Measurements from ENCODE around the gene CACNA1I. TPM values are rescaled to one million over a fixed set of nuclear protein-coding genes. Genes with fewer than 3 reads are reported as not detected.

CACNA1I gene
- total RNA-seq, 1 donor from 2014 or later = 0.60 TPM

DNA sequence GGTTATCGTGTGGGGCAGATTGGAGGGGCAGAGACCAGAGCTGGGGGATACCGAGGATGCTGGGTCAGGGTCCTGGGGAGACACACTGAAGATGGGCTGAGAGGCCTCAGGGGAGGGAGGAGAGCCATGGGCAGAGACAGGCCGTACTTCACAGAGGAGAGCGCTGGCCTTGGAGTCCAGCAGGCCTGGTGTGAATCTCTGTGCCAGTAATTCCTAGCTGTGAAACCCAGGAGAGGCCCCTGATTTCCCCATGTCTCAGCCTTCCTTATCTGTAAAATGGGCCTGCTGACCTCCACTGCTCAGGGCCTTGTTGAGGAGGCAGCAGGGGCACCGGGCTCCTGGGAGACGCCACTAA lies 23.4 kb downstream of the CACNA1I start:
- TF ChIP-seq, protein P1, sequence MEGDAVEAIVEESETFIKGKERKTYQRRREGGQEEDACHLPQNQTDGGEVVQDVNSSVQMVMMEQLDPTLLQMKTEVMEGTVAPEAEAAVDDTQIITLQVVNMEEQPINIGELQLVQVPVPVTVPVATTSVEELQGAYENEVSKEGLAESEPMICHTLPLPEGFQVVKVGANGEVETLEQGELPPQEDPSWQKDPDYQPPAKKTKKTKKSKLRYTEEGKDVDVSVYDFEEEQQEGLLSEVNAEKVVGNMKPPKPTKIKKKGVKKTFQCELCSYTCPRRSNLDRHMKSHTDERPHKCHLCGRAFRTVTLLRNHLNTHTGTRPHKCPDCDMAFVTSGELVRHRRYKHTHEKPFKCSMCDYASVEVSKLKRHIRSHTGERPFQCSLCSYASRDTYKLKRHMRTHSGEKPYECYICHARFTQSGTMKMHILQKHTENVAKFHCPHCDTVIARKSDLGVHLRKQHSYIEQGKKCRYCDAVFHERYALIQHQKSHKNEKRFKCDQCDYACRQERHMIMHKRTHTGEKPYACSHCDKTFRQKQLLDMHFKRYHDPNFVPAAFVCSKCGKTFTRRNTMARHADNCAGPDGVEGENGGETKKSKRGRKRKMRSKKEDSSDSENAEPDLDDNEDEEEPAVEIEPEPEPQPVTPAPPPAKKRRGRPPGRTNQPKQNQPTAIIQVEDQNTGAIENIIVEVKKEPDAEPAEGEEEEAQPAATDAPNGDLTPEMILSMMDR (conservative IDR thresholded peaks at IDR 0.05) = no peak
- Mint-ChIP-seq H3K4me3 (no peak overlapping the region), H3K4me1 (ENCODE audit: unreplicated experiment) (peaks cover 7% of the 10 kb centered on the region), H3K27ac (no peak overlapping the region), H3K36me3 (no peaks in the 10 kb centered on the region), H3K27me3 (peaks cover 34% of the 10 kb centered on the region), H3K9me3 (no peaks in the 10 kb centered on the region)
- DNase-seq (ENCODE audit: extremely low spot score, unreplicated experiment) = no peak

DNA sequence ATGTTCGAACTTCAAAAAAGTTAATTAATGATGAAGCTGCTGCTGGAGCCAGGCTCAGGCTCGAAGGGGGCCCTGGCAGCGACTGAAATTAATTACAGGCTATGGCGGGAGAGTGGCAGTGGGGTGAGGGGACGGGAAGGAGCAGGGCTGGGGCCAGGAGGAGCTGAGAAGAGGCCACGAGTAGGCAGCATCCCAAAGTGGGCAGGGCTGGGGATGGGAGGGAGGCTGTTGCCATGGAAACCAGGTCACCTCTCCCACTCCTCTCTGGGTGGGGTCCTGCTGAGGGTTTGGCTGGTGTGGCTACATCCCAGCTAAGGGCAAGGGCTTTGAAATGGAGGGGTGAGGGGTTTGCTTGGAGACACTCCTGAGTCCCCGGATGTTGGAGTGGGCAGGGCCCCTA lies 23.9 kb downstream of the CACNA1I start:
- Mint-ChIP-seq H3K27me3 (peaks cover 34% of the 10 kb centered on the region), H3K4me1 (ENCODE audit: unreplicated experiment) (peaks cover 7% of the 10 kb centered on the region)

DNA sequence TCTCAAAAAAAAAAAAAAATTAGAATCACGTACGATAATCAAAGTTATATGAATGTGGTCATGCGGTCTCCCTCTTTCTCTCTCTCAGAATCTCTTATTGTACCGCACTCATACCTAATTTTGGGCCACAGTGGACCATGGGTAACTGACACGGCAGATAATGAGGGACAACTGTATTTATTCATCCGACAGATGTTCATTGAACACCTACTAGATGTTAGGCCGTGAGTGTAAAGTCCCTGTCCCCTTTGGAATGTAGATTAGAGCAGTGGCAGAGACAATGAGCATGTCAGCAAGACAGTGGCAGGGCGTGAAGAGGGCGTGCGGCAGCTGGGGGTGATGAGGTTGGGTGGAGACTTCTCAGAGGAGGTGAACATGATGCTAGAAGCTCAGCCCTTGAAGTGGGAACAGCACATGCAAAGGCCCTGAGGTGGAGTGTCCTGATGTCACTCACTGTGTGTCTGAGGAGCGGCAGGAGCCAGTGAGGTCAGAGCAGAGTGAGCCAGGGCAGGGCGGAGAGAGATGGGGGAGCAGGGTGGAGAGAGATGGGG lies 25.1 kb downstream of the CACNA1I start:
- no peaks in the 10 kb centered on the region for H3K9me3 Mint-ChIP-seq
- TF ChIP-seq, protein P1 (conservative IDR thresholded peaks at IDR 0.05) = no peak
- H3K4me3 Mint-ChIP-seq = no peak overlapping the region
- H3K4me1 Mint-ChIP-seq (ENCODE audit: unreplicated experiment) = peaks cover 7% of the 10 kb centered on the region
- peaks cover 44% of the 10 kb centered on the region for H3K27me3 Mint-ChIP-seq
- H3K36me3 Mint-ChIP-seq = no peaks in the 10 kb centered on the region
- DNase-seq (ENCODE audit: extremely low spot score, unreplicated experiment) = no peak
- H3K27ac Mint-ChIP-seq = no peak overlapping the region

More for the DNA sequence above, 23.9 kb downstream of the CACNA1I start:
- no peak for DNase-seq (ENCODE audit: extremely low spot score, unreplicated experiment)
- TF ChIP-seq, protein P1 (conservative IDR thresholded peaks at IDR 0.05) = no peak
- H3K9me3 Mint-ChIP-seq = no peaks in the 10 kb centered on the region
- no peak overlapping the region for H3K27ac Mint-ChIP-seq
- H3K4me3 Mint-ChIP-seq = no peak overlapping the region
- H3K36me3 Mint-ChIP-seq = no peaks in the 10 kb centered on the region

DNA sequence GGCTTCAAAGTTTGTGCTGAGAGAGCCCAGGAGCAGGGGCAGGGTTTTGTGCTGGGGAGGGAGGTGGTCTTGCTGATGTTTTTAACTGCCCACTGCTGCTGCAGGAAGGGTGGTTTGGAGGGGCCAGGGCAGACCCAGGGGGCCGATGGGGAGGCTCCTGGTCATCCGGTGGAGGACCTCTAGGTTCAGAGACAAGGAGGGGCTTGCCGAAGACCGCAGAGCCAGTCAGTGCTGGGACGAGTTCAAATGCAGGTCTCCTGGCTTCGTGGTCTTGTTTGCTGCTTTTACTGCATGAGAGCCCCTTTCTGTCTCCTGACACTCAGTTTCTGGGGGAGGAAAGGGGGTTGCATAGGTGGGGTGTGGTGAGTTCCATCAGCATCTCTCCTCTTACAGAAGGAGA lies 26.0 kb downstream of the CACNA1I start:
- DNase-seq (ENCODE audit: extremely low spot score, unreplicated experiment) = no peak
- peaks cover 7% of the 10 kb centered on the region for H3K4me1 Mint-ChIP-seq (ENCODE audit: unreplicated experiment)
- peaks cover 53% of the 10 kb centered on the region for H3K27me3 Mint-ChIP-seq
- no peak overlapping the region for H3K4me3 Mint-ChIP-seq
- no peaks in the 10 kb centered on the region for H3K36me3 Mint-ChIP-seq
- TF ChIP-seq, protein P1 (conservative IDR thresholded peaks at IDR 0.05) = no peak
- no peak overlapping the region for H3K27ac Mint-ChIP-seq
- no peaks in the 10 kb centered on the region for H3K9me3 Mint-ChIP-seq

GRCh38 chr22:39597236-39597869 lies 26.8 kb downstream of the CACNA1I start:
- Mint-ChIP-seq H3K4me1 (ENCODE audit: unreplicated experiment) (peaks cover 7% of the 10 kb centered on the region), H3K36me3 (no peaks in the 10 kb centered on the region), H3K27ac (no peak overlapping the region), H3K4me3 (no peak overlapping the region), H3K27me3 (peaks cover 58% of the 10 kb centered on the region), H3K9me3 (peaks cover 2% of the 10 kb centered on the region)
- TF ChIP-seq, protein P1 (conservative IDR thresholded peaks at IDR 0.05) = no peak
- DNase-seq (ENCODE audit: extremely low spot score, unreplicated experiment) = no peak
